GM10847 (cell line): ENCODE data around the gene C1GALT1.

Experiments used
- POLR2A ChIP-seq: IDR thresholded peaks from 2 replicates; pipeline ENCODE4 v1.6.1; 2011; ENCODE audit not compliant: insufficient read length; ENCODE audit errors: extremely low read depth

The C1GALT1 gene

DNA sequence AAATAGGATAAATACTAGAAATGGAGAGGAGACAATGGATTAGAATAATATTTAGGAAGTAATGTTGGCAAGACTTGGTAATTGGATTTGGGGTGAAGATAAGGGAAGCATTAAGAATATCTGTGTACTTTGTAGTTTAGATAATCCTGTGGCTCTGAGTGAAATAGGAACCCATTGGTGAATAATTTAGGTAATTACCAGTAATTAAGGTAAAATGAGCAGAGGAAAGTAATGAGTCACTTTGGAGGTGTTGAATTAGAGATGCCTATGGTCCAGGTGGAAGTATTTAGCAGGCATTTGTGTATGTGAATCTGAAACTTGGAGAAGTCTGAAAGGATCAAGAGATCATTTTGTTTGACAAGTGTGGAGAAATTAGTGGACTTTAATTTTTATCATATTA is 5.7 kb downstream of the C1GALT1 start:
- TF ChIP-seq POLR2A = no peak

GRCh38 chr7:7188742-7189141 is 6.4 kb downstream of the C1GALT1 start:
- no peak for TF ChIP-seq POLR2A

DNA sequence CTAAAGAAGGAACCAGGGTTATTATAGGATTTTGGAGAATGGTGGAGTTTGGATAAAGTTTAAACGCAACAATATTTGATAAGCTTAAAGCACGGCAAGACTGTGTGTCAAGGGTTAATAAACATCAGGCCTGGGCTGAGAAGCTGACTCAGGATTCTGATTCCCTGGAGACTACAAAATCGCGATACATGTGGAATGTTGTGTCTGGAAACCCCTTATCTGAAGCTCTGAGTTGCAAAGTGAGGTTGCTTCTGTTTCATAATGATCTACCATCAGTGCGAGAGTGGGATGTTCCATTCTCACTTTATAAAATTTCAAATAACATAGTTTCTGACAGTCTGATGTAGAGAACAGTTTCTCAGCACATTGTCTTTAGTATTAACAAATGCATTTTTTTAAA is 7.8 kb downstream of the C1GALT1 start:
- no peak for TF ChIP-seq POLR2A

DNA sequence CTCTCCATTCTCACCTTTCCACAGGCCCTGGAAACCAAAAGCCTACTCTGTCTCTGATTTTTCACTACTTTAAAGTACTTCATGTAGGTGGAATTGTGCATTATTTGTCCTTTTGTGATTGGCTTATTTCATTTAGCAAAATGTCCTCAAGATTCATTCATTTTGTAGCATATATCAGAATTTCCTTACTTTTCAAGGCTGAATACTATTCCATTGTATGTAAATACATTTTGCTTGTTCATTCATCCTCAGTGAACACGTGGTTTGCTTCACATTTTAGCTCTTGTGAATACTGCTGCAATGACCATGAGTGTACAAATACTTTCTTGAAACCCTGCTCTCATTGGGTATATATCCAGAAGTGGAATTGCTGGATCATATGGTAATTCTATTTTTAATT is 8.8 kb downstream of the C1GALT1 start:
- no peak for TF ChIP-seq POLR2A

DNA sequence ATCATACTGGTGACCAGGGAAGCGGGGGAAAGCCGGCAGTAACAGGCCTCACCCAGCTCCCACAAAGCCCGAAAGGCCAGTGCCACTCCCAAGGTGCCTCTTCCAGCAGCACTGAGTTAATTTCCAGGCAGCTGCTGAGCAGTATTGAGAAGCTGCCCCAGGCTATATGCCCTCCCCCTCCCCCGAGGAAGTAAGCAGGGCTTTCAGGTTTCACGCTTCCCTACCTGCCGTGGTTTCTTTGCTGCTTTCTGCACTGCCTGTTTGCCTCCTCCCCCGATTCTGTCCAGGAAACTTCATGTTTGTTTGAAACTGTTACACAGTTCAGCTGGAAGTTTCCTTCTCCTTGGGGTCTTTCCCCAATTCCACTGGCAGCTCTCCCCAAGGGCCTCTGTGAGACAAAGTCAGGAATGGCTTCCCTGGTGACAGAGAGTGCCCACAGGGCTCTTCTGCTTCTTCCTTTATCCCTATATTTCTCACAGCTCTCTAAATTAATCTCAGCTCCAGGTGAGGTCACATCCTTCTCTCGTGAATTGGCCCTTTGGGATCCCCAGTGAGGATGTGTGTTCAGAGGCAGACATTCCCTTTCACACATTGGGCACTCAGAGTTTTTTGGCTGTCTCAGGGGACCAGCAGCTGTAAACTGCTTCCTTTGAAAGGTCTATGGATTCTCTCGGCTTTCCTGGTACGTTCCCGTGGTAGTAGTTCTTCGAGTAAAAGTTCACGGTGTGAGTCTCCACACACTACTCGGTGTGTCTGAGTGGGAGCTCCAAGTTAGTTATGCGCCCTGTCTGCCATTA is 19.4 kb downstream of the C1GALT1 start:
- no peak for TF ChIP-seq POLR2A

DNA sequence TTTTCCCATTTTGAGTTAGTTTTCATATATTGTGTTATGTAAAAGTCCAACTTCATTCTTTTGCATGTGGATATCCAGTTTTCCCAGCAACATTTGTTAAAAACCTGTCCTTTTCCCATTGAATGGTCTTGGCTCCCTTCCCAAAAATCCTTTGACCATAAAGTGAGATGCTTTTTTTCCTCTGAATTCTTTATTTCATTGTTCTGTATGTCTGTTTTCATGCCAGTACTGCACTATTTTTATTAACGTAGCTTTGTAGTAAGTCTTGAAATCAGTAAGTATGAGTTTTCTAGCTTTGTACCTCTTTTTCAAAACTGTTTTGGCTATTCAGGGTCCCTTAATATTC is 20.0 kb downstream of the C1GALT1 start:
- TF ChIP-seq POLR2A = no peak

DNA sequence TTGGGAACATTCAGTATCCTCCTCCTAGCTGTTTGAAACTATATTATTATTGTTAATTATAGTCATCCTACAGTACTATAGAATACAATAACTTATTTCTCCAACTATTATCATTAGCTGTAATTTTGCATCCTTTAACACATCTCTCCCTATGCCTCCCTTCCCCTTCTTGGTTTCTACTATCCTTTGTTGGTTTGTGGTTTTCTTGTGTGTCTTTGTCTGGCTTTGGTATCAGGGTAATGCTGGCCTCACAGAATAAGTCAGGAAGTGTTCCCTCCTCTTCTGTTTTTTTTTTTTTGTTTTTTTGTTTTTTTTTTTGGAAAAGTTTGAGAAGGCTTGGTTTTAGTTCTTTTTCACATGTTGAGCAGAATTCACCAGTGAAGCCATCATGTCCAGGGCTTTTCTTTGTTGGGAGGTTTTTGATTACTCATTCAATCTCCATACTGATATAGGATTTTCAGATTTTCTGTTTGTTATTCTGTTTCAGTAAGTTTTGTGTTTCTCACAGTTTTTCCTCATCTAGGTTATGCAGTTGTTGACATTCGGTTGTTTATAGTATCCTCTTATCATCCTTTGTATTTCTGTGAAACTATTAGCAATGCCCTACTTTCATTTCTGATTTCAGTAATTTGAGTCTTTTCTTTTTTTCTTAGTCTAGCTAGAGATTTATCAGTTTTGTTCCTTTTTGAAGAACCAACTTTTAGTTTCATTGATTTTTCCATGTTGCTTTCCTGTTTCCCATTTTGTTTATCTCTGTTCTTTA is 21.6 kb downstream of the C1GALT1 start:
- no peak for TF ChIP-seq POLR2A

DNA sequence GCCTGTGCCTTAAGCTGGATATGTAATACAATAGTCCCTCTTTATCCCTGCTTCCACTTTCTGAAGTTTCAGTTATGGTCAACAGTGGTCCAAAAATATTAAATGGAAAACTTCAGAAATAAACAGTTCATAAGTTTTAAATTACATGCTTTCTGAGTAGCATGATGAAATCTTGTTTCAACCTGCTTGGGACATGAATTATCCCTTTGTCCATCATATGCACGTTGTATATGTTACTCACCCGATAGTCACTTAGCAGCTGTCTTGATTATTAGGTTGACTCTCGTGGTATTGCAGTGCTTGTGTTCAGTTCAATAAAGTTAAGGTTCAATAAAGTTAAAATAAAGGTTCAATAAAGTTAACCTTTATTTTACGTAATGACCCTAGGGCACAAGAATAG is 25.5 kb downstream of the C1GALT1 start:
- no peak for TF ChIP-seq POLR2A

DNA sequence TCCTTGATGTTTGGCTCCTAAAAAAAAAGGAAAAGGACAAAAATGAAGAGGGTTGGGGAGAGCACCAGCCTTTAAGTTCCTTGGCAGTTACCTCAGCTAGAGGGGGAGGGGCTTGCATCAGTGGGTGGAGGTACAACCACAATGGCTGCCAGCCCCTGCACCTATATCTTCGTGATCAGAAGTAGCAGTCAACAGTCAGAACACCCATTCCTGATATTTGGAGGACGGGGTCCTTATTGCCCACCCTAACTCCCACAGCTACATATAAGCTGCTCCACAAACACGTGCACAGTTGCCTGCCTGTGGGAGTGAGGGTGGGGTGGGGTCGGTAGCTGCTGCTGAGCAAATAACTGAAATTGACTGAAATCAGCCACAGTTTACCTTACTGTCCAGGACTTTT is 26.2 kb downstream of the C1GALT1 start:
- no peak for TF ChIP-seq POLR2A

GRCh38 chr7:7209412-7210050 is 27.2 kb downstream of the C1GALT1 start:
- TF ChIP-seq POLR2A = no peak

DNA sequence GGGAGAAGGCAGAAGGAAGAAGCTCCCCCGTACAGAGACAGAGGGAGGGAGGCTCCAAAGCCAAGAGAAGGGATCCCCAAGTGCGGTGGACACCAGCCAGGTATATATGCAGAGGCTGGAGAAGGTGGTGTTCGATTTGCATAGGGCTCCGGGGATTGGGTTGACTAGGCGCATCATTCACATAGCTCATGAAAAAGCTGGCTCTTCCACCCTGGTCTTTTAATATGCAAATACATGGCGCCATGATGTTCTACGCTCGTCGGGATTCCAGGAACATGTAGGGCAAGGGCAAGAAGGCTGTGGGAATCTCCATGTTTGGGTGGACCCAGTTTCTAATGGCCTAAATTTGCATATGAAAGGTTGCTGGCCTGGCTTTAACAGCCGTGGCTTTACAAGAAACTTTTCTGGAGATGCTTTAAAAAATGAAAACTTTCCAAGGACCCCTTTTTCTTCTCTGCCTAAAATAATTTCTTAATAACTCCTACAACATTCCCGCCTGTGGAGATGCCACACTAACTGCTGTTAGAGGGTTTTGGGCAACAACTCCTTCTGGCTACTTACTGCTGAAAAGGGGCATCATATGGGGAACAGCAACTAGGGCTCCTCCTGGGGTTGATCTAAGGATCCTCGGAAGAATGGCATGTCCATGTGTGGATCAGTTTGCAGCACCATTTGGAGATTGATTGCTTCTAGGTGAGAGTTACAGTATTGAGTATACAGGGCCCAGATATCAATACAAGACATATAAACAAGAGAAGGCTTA is 28.3 kb downstream of the C1GALT1 start:
- no peak for TF ChIP-seq POLR2A

DNA sequence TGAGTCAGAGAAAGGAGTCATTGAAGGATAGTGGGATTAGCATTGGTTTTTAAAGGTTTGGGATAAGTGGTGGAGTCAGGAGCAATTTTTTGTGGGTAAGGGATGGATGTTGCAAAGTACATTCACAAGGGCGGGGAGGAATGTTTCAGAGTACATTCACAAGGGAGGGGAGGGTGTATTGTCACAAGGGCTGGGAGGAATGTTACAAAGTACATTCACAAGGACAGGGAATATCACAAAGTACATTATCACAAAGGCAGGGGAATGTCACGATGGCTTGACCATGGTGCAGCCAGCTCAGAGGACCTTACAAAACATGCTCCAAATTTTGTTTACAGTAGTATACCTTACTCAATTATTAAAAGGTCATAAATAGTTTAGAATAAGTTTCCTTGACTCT is 30.3 kb downstream of the C1GALT1 start:
- no peak for TF ChIP-seq POLR2A

DNA sequence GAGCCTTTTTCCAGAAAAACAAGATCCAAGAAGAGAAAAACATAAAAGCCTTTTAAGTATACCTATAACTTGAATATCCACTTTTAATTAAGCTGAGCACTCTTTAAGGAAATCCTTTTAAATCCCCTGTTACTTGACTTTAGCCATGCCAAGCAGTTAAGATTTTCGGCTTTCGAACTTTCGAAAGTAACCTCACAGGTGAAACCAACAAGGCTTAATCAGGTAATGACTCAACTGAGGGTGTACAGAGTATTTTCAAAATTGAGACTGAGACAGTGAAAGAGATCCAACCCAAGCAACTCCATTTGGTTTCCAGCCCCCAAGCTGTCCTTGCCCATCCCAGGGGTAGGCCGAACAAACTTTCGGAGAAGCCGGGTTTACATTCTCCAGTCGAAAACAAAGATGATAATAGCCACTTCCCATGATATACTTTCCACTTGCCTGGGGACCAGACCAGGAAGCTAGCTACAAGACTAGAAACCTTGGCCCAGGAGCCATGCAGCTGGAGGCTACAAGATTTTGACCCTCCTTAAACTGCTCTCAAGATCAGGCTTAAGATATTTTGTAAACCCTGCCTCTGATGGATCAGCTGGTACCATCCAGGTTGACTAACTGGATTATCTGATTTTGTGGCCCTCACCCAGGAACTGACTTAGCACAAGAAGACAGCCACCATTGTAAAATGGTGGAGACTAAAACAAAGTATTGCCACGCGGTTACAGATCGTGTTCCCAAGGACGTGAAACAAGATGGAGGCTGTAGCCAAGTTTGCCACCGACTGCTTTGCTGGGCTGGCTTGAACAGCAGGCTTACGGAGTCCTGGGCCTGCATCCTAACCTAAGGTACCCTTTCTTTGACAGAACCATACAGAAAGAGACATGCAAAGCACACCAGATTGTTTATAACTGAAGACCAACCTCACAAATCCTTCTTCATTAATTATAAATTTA is 32.3 kb downstream of the C1GALT1 start:
- no peak for TF ChIP-seq POLR2A

- TF ChIP-seq POLR2A = no peak
These were observed 33.9 kb downstream of the C1GALT1 start for GRCh38 chr7:7216279-7216678.
